MCF 10A (cell line): ENCODE measurements around the gene TDRD7. TPM values are rescaled to one million over a fixed set of nuclear protein-coding genes. Genes with fewer than 3 reads are reported as not detected.
A peak's percentile ranks its signal among the peaks of the same experiment; 100 is the strongest.

Experiments
- BruUV-seq: library from RNA; stranded (reverse); fragments of 400-500 nt; replicated peaks from 2 replicates; lab custom pipeline; 2021; lab: Mats Ljungman, UMichigan
- CTCF ChIA-PET: fragments of 300-600 bp; sonication (Branson Sonifier 250); formaldehyde crosslinking; extraction: SDS; loops from one replicate; lab custom pipeline; 2021; ENCODE audit warnings: antibody characterized with exemption, inconsistent platforms; lab: Yijun Ruan, JAX
- POLR2A ChIA-PET: fragments of 300-600, 350-650 bp; sonication (Branson Sonifier 250); formaldehyde crosslinking; extraction: SDS; loops from one replicate; lab custom pipeline; 2020; ENCODE audit warnings: antibody characterized with exemption, inconsistent platforms; lab: Yijun Ruan, JAX
- DNase-seq: peaks from one replicate; pipeline ENCODE4 v3.0.0-alpha.2; 2018; ENCODE audit not compliant: unreplicated experiment
- H3K27ac Mint-ChIP-seq: one replicate; pipeline ENCODE4 v1.8.0; 2022; ENCODE audit warnings: mild to moderate bottlenecking, low read depth, mixed read lengths; ENCODE audit not compliant: unreplicated experiment
- H3K27me3 Mint-ChIP-seq: one replicate; pipeline ENCODE4 v1.8.0; 2022; ENCODE audit warnings: mixed read lengths; ENCODE audit not compliant: insufficient read depth, unreplicated experiment
- H3K36me3 Mint-ChIP-seq: one replicate; pipeline ENCODE4 v1.8.0; 2022; ENCODE audit warnings: mild to moderate bottlenecking, moderate library complexity, mixed read lengths; ENCODE audit not compliant: insufficient read depth, unreplicated experiment
- H3K4me1 Mint-ChIP-seq: one replicate; pipeline ENCODE4 v1.8.0; 2022; ENCODE audit warnings: mixed read lengths; ENCODE audit not compliant: insufficient read depth, unreplicated experiment
- H3K4me3 Mint-ChIP-seq: one replicate; pipeline ENCODE4 v1.8.0; 2022; ENCODE audit warnings: mild to moderate bottlenecking, moderate library complexity, mixed read lengths; ENCODE audit not compliant: unreplicated experiment
- H3K9me3 Mint-ChIP-seq: one replicate; pipeline ENCODE4 v1.8.0; 2022; ENCODE audit warnings: mixed read lengths; ENCODE audit not compliant: unreplicated experiment
- CTCF ChIP-seq: fragments of 200-600 bp; IDR thresholded peaks from one replicate; pipeline ENCODE4 v1.8.0; 2022; ENCODE audit warnings: antibody characterized with exemption, mild to moderate bottlenecking; ENCODE audit not compliant: unreplicated experiment
- intact Hi-C: fragments of 100-400 bp; cut with micrococcal nuclease; formaldehyde crosslinking; loops from 2 replicates; pipeline ENCODE4 v1.14.1; 2022
- total RNA-seq: library from RNA; stranded (reverse); gene quantifications from 2 replicates; pipeline ENCODE4 v1.2.3, GENCODE V29; 2022

Gene TDRD7
- total RNA-seq, 1 experiment from 2014 or later, result 7.1 TPM

- no TSS peak for BruUV-seq
- CTCF ChIA-PET, result interaction anchor here (0.6 to 6.2 kb wide), 6 partner anchors 9 to 98 kb away, joined by 3 to 34 read pairs (median 5); no protein-coding TSS in a partner anchor
These were observed 88.4 kb downstream of the TDRD7 start for GRCh38 chr9:97500263-97500662.

GRCh38 chr9:97500765-97501176, 88.9 kb downstream of the TDRD7 start:
- ChIA-PET CTCF (interaction anchor here (0.6 to 6.2 kb wide), 7 partner anchors 10 to 115 kb away, joined by 3 to 34 read pairs (median 5); no protein-coding TSS in a partner anchor), POLR2A (interaction anchor here (0.9 to 1.6 kb wide), 4 partner anchors 9 to 132 kb away, joined by 3 to 6 read pairs (median 3); partner anchors contain the start of genes NCBP1 and TSTD2)
- Mint-ChIP-seq H3K4me3 (peak overlapping the region; percentile 63), H3K4me1 (no peaks in the 10 kb centered on the region), H3K27ac (no peak overlapping the region), H3K27me3 (peaks cover 19% of the 10 kb centered on the region), H3K9me3 (no peaks in the 10 kb centered on the region), H3K36me3 (peaks cover 7% of the 10 kb centered on the region)
- no peak for TF ChIP-seq CTCF
- no TSS peak for BruUV-seq
- no peak for DNase-seq
- intact Hi-C loops, result loop anchor here (1.0 kb wide), 1 partner anchor 98 kb away; no protein-coding TSS in a partner anchor

More at GRCh38 chr9:97500263-97500662, 88.4 kb downstream of the TDRD7 start:
- no peak for TF ChIP-seq CTCF
- POLR2A ChIA-PET, result interaction anchor here (0.7 to 1.6 kb wide), 4 partner anchors 8 to 133 kb away, joined by 3 to 6 read pairs (median 4); partner anchors contain the start of genes NCBP1 and TSTD2
- H3K9me3 Mint-ChIP-seq, result no peaks in the 10 kb centered on the region
- H3K27me3 Mint-ChIP-seq, result peaks cover 19% of the 10 kb centered on the region
- H3K4me3 Mint-ChIP-seq, result peak overlapping the region; percentile 11
- DNase-seq, result no peak
- no peak overlapping the region for H3K27ac Mint-ChIP-seq
- no peaks in the 10 kb centered on the region for H3K4me1 Mint-ChIP-seq
- intact Hi-C loops, result no loop called here
- peaks cover 7% of the 10 kb centered on the region for H3K36me3 Mint-ChIP-seq

GRCh38 chr9:97501177-97501971, 89.5 kb downstream of the TDRD7 start, which contains the start of gene TMOD1:
TMOD1 (plus strand) TSS chr9:97501666; CDS start chr9:97524189, 22,523 bp downstream.
- no peak within 1 kb of the TSS for H3K27ac Mint-ChIP-seq
- no peaks in the 10 kb centered on the region for H3K9me3 Mint-ChIP-seq
- POLR2A ChIA-PET, result interaction anchor here (0.9 to 1.6 kb wide), 4 partner anchors 9 to 132 kb away, joined by 3 to 6 read pairs (median 3); partner anchors contain the start of genes NCBP1 and TSTD2
- intact Hi-C loops, result loop anchor here (1.0 kb wide), 1 partner anchor 97 kb away; no protein-coding TSS in a partner anchor
- H3K36me3 Mint-ChIP-seq, result peaks cover 5% of the 10 kb centered on the region
- peak within 1 kb of the TSS; percentile 63 for H3K4me3 Mint-ChIP-seq
- TF ChIP-seq CTCF, result peak; percentile 14
- peak; percentile 60 for DNase-seq
- no TSS peak for BruUV-seq
- no peaks in the 10 kb centered on the region for H3K4me1 Mint-ChIP-seq
- CTCF ChIA-PET, result interaction anchor here (0.6 to 6.2 kb wide), 10 partner anchors 13 to 469 kb away, joined by 3 to 34 read pairs (median 4); no protein-coding TSS in a partner anchor
- H3K27me3 Mint-ChIP-seq, result peaks cover 19% of the 10 kb centered on the region

- Mint-ChIP-seq H3K4me1 (no peaks in the 10 kb centered on the region), H3K27me3 (peaks cover 19% of the 10 kb centered on the region), H3K27ac (no peak overlapping the region), H3K9me3 (no peaks in the 10 kb centered on the region), H3K36me3 (no peaks in the 10 kb centered on the region), H3K4me3 (peak overlapping the region; percentile 63)
- BruUV-seq, result no TSS peak
- DNase-seq, result no peak
- no peak for TF ChIP-seq CTCF
- ChIA-PET CTCF (interaction anchor here (0.6 to 6.2 kb wide), 7 partner anchors 33 to 470 kb away, joined by 3 to 34 read pairs (median 4); no protein-coding TSS in a partner anchor), POLR2A (interaction anchor here (1.6 kb wide), 1 partner anchor 131 kb away, joined by 6 read pairs; the partner anchor contains the start of genes NCBP1 and TSTD2)
- intact Hi-C loops, result loop anchor here (1.0 kb wide), 1 partner anchor 96 kb away; no protein-coding TSS in a partner anchor
These were observed 90.0 kb downstream of the TDRD7 start for GRCh38 chr9:97501972-97502221.
